ENCODE results near the gene IL34. TPM values are rescaled to one million over a fixed set of nuclear protein-coding genes. Genes with fewer than 3 reads are reported as not detected.

IL34 gene
- total RNA-seq, 1 experiment from 2014 or later: not detected

- no peak for TF ChIP-seq TCF7L2 (IDR thresholded peaks at IDR 0.05; ENCODE audit: borderline replicate concordance, extremely low read depth, insufficient read depth, insufficient read length)
- TF ChIP-seq REST (IDR thresholded peaks at IDR 0.05; ENCODE audit: low read depth): no peak
- TF ChIP-seq CBX3 (IDR thresholded peaks at IDR 0.05; ENCODE audit: low read depth): no peak
- no peak for TF ChIP-seq ZNF274 (IDR thresholded peaks at IDR 0.05; ENCODE audit: low read depth, low read length)
- TF ChIP-seq SRF (IDR thresholded peaks at IDR 0.05; ENCODE audit: low read depth): no peak
- TF ChIP-seq ZFX (IDR thresholded peaks at IDR 0.05): no peak
- TF ChIP-seq JUND (IDR thresholded peaks at IDR 0.05): no peak
- no peak for TF ChIP-seq CEBPB (IDR thresholded peaks at IDR 0.05; ENCODE audit: low read depth)
- no peak for TF ChIP-seq SP1 (IDR thresholded peaks at IDR 0.05; ENCODE audit: low read depth)
- TF ChIP-seq EZH2 (IDR thresholded peaks at IDR 0.05): no peak
- TF ChIP-seq ZBTB33 (IDR thresholded peaks at IDR 0.05; ENCODE audit: extremely low read depth, insufficient replicate concordance, low read length): no peak
- TF ChIP-seq EGR1 (IDR thresholded peaks at IDR 0.05; ENCODE audit: low read depth): no peak
- no peak for TF ChIP-seq FOSL1 (IDR thresholded peaks at IDR 0.05; ENCODE audit: low read depth)
- TF ChIP-seq ELF1 (IDR thresholded peaks at IDR 0.05; ENCODE audit: borderline replicate concordance, low read depth): no peak
- TF ChIP-seq YY1 (IDR thresholded peaks at IDR 0.05; ENCODE audit: extremely low read depth, insufficient replicate concordance, low read depth, low read length): no peak
- TF ChIP-seq RAD21 (IDR thresholded peaks at IDR 0.05; ENCODE audit: low read depth): no peak
- Histone ChIP-seq H3K4me3 (replicated peaks in 1 of 2; ENCODE audit: low read depth in 1 of 2, low read length in 2 of 2) (no peak overlapping the region), H3K27me3 (ENCODE audit: insufficient read depth, low read length) (no peaks in the 10 kb centered on the region), H3K27ac (ENCODE audit: low read depth, low read length) (peak overlapping the region; percentile 29; the same call in 1 of the 2 replicates), H3K36me3 (ENCODE audit: control insufficient read depth in 1 of 2, insufficient read depth in 2 of 2, low read length in 2 of 2) (no peaks in the 10 kb centered on the region), H3K9ac (ENCODE audit: low read length) (no peak overlapping the region), H3K4me1 (ENCODE audit: control insufficient read depth in 1 of 2, insufficient read depth in 2 of 2, low read length in 2 of 2) (peaks cover 33 to 45% of the 10 kb centered on the region in 2 experiments), H3K9me2 (ENCODE audit: insufficient read depth) (no peaks in the 10 kb centered on the region), H3K79me2 (ENCODE audit: insufficient read depth, low read length) (no peaks in the 10 kb centered on the region), H2AFZ (ENCODE audit: low read depth, low read length, poor library complexity, severe bottlenecking) (no peak overlapping the region), H4K20me1 (ENCODE audit: insufficient read depth) (no peaks in the 10 kb centered on the region), H3K9me3 (ENCODE audit: control insufficient read depth in 1 of 2, insufficient read depth in 1 of 2, low read depth in 1 of 2, low read length in 2 of 2) (no peaks in the 10 kb centered on the region), H3K4me2 (ENCODE audit: low read length) (no peak overlapping the region)
- DNase-seq (ENCODE audit: low read depth, low spot score): no peak
- no TSS peak for BruUV-seq (replicated peaks)
- RAD21 ChIA-PET (ENCODE audit: low non-redundant PET in 1 of 2, low total read pairs in 2 of 2, uncharacterized antibody in 2 of 2, unreplicated experiment in 2 of 2): no interaction called here
- POLR2A ChIA-PET: no interaction called here
- ATAC-seq: no peak
- intact Hi-C loops (cut with micrococcal nuclease): no loop called here
- CTCF ChIA-PET: no interaction called here
Measured at GRCh38 chr16:70708366-70709246, 62.2 kb downstream of the IL34 start.

Measured in HCT116 (cell line).